GM23338 (cell line): ENCODE measurements around the gene MET. TPM values are rescaled to one million over a fixed set of nuclear protein-coding genes. Genes with fewer than 3 reads are reported as not detected.

Source experiments
- ATAC-seq: fragments of 200-7000 bp; cut with Tn5 transposase; 3 replicates; pipeline ENCODE4 v1.9.1; 2020
- DNase-seq: peaks from one replicate; pipeline ENCODE4 v3.0.0-alpha.2; 2015; ENCODE audit warnings: low spot score
- H2AFZ ChIP-seq: fragments of 200-600 bp; sonication (generic); 2 replicates; pipeline ENCODE4 v1.8.0; 2016; ENCODE audit warnings: antibody characterized with exemption, mild to moderate bottlenecking, moderate library complexity
- H3F3A ChIP-seq: fragments of 200-600 bp; sonication (generic); replicated peaks from 2 replicates; pipeline ENCODE4 v1.8.0; 2017; ENCODE audit warnings: antibody characterized with exemption, mixed run types, low read depth
- H3K27ac ChIP-seq: fragments of 200-600 bp; sonication (generic); 2 replicates; pipeline ENCODE4 v1.6.1; 2016; ENCODE audit warnings: low read depth
- H3K27me3 ChIP-seq: fragments of 200-600 bp; sonication (generic); 2 replicates; pipeline ENCODE4 v1.8.0; 2016; ENCODE audit warnings: mild to moderate bottlenecking, mixed run types, moderate library complexity; ENCODE audit not compliant: insufficient read depth
- H3K36me3 ChIP-seq: fragments of 200-600 bp; sonication (generic); 2 replicates; pipeline ENCODE4 v1.8.0; 2016; ENCODE audit warnings: mild to moderate bottlenecking; ENCODE audit not compliant: insufficient read depth
- H3K4me1 ChIP-seq: fragments of 200-600 bp; sonication (generic); 2 replicates; pipeline ENCODE4 v1.8.0; 2016; ENCODE audit warnings: mild to moderate bottlenecking, moderate library complexity; ENCODE audit not compliant: insufficient read depth
- H3K4me2 ChIP-seq: fragments of 200-600 bp; sonication (generic); 2 replicates; pipeline ENCODE4 v1.7.1; 2017; ENCODE audit warnings: mixed run types
- H3K4me3 ChIP-seq: fragments of 200-600 bp; sonication (generic); 2 replicates; pipeline ENCODE4 v1.6.1; 2016; ENCODE audit warnings: mixed run types
- H3K79me2 ChIP-seq: fragments of 200-600 bp; sonication (generic); replicated peaks from 2 replicates; pipeline ENCODE4 v1.8.0; 2017; ENCODE audit warnings: mild to moderate bottlenecking; ENCODE audit not compliant: insufficient read depth
- H3K9me2 ChIP-seq: fragments of 200-600 bp; sonication (generic); 2 replicates; pipeline ENCODE4 v1.8.0; 2017; ENCODE audit not compliant: insufficient read depth
- H4K20me1 ChIP-seq: fragments of 200-600 bp; sonication (generic); replicated peaks from 2 replicates; pipeline ENCODE4 v1.8.0; 2017; ENCODE audit warnings: mild to moderate bottlenecking; ENCODE audit not compliant: insufficient read depth
- H3K27ac Mint-ChIP-seq: 2 replicates; pipeline ENCODE4 v1.8.0; 2020; ENCODE audit warnings: inconsistent platforms, mild to moderate bottlenecking, moderate library complexity, mixed read lengths
- H3K27me3 Mint-ChIP-seq: 3 replicates; pipeline ENCODE4 v1.8.0; 2022; ENCODE audit warnings: low read depth, mild to moderate bottlenecking, moderate library complexity, mixed read lengths, inconsistent platforms; ENCODE audit not compliant: insufficient read depth, poor library complexity
- H3K36me3 Mint-ChIP-seq: 3 replicates; pipeline ENCODE4 v1.8.0; 2021; ENCODE audit warnings: low read depth, mild to moderate bottlenecking, inconsistent platforms, moderate library complexity, mixed read lengths
- H3K4me1 Mint-ChIP-seq: 3 replicates; pipeline ENCODE4 v1.8.0; 2020; ENCODE audit warnings: mild to moderate bottlenecking, inconsistent platforms, mixed read lengths
- H3K4me3 Mint-ChIP-seq: 3 replicates; pipeline ENCODE4 v1.8.0; 2021; ENCODE audit warnings: moderate library complexity, mild to moderate bottlenecking, inconsistent platforms, mixed read lengths
- H3K9me3 Mint-ChIP-seq: 3 replicates; pipeline ENCODE4 v1.8.0; 2020; ENCODE audit warnings: moderate library complexity, mild to moderate bottlenecking, inconsistent platforms, mixed read lengths
- CREB1 ChIP-seq: fragments of 250-450 bp; sonication (Bioruptor Pico); IDR thresholded peaks from 2 replicates; pipeline ENCODE4 v1.5.0; 2020; ENCODE audit warnings: low read depth, mild to moderate bottlenecking, moderate library complexity
- EZH2 ChIP-seq: fragments of 200-600 bp; sonication (generic); IDR thresholded peaks from one replicate; pipeline ENCODE4 v1.8.0; 2017; ENCODE audit warnings: antibody characterized with exemption, mild to moderate bottlenecking, low read depth; ENCODE audit not compliant: unreplicated experiment
- EZH2phosphoT487 ChIP-seq: fragments of 200-600 bp; sonication (generic); IDR thresholded peaks from one replicate; pipeline ENCODE4 v1.8.1; 2018; ENCODE audit warnings: antibody characterized with exemption; ENCODE audit not compliant: unreplicated experiment
- NANOG ChIP-seq: IDR thresholded peaks from 2 replicates; pipeline ENCODE4 v1.6.1; 2016; ENCODE audit warnings: antibody characterized with exemption, borderline replicate concordance
- ZNF114 ChIP-seq: fragments of 250-450 bp; sonication (Bioruptor Pico); IDR thresholded peaks from 2 replicates; pipeline ENCODE4 v1.5.0; 2020; ENCODE audit warnings: mild to moderate bottlenecking, moderate library complexity
- ZNF331 ChIP-seq: fragments of 250-450 bp; sonication (Bioruptor Pico); IDR thresholded peaks from 2 replicates; pipeline ENCODE4 v1.5.0; 2020; ENCODE audit warnings: low read depth, mild to moderate bottlenecking, moderate library complexity
- polyA plus RNA-seq: library from polyadenylated mRNA; unstranded; fragments of >200 nt; fragmentation: Nextera tagmentation; extraction: Ambion mirVana; gene quantifications from 2 replicates; pipeline ENCODE4 v1.2.1, GENCODE V29; 2016
- total RNA-seq: library from RNA; depleted of rRNA; stranded (reverse); fragments of >200 nt; shearing (Covaris generic); gene quantifications from 2 replicates; pipeline ENCODE4 v1.2.3, GENCODE V29; 2014
- TF ChIP-seq, protein P1 (sequence below): fragments of 250-450 bp; sonication (Bioruptor Pico); IDR thresholded peaks from 2 replicates; pipeline ENCODE4 v1.5.0; 2020; ENCODE audit warnings: mild to moderate bottlenecking, moderate library complexity
- TF ChIP-seq, protein P2 (sequence below): IDR thresholded peaks from one replicate; pipeline ENCODE4 v1.6.1; 2018; ENCODE audit warnings: antibody characterized with exemption; ENCODE audit not compliant: unreplicated experiment
- TF ChIP-seq, protein P3 (sequence below), 2 experiments: fragments of 200-600 bp in 1 of 2; sonication (generic) in 1 of 2; conservative IDR thresholded peaks; 2 replicates each; pipeline versions ENCODE4 v1.5.1 to v1.6.1; 2016 to 2017; ENCODE audit warnings: antibody characterized with exemption in 2 of 2, low read depth in 2 of 2, mild to moderate bottlenecking in 2 of 2, moderate library complexity in 1 of 2

Gene MET
- total and polyA plus RNA-seq, 2 experiments from 2014 or later, result 4.8 to 23.1 TPM

DNA sequence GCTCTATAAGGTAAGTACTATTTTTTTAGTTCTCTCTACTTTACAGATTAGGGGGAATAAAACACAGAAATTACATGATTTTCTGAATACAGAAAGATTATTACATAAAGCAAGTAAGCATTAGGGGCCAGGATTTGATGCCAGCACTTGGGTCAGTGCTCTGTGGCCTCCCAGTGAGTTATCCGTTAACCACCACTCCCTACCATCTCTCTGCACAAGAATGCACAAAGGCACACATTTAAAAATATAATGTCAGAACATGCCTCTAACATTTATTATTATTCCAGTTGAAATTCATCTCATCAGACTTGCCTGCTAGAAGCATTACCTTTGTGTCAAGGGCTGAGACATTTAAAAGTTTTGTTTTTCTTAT, 59.0 kb downstream of the MET start:
- ATAC-seq, result no peak
- Histone ChIP-seq H3K9me2 (no peaks in the 10 kb centered on the region), H3K27me3 (no peaks in the 10 kb centered on the region), H3K4me3 (no peak overlapping the region), H3K79me2 (no peaks in the 10 kb centered on the region), H3K27ac (no peak overlapping the region), H3K36me3 (no peaks in the 10 kb centered on the region), H2AFZ (no peak overlapping the region), H4K20me1 (no peaks in the 10 kb centered on the region), H3K4me2 (no peak overlapping the region), H3K4me1 (peaks cover 42% of the 10 kb centered on the region), H3F3A (no peaks in the 10 kb centered on the region)
- H3K27ac Mint-ChIP-seq, result no peak overlapping the region
- H3K4me1 Mint-ChIP-seq, result peaks cover 30% of the 10 kb centered on the region
- no peaks in the 10 kb centered on the region for H3K9me3 Mint-ChIP-seq
- no peak for DNase-seq
- H3K4me3 Mint-ChIP-seq, result no peak overlapping the region
- H3K36me3 Mint-ChIP-seq, result no peaks in the 10 kb centered on the region
- H3K27me3 Mint-ChIP-seq, result peaks cover 4% of the 10 kb centered on the region
- TF ChIP-seq CREB1 (CRISPR knock-in tag) (no peak), EZH2 (no peak), NANOG (no peak), ZNF331 (no peak)

DNA sequence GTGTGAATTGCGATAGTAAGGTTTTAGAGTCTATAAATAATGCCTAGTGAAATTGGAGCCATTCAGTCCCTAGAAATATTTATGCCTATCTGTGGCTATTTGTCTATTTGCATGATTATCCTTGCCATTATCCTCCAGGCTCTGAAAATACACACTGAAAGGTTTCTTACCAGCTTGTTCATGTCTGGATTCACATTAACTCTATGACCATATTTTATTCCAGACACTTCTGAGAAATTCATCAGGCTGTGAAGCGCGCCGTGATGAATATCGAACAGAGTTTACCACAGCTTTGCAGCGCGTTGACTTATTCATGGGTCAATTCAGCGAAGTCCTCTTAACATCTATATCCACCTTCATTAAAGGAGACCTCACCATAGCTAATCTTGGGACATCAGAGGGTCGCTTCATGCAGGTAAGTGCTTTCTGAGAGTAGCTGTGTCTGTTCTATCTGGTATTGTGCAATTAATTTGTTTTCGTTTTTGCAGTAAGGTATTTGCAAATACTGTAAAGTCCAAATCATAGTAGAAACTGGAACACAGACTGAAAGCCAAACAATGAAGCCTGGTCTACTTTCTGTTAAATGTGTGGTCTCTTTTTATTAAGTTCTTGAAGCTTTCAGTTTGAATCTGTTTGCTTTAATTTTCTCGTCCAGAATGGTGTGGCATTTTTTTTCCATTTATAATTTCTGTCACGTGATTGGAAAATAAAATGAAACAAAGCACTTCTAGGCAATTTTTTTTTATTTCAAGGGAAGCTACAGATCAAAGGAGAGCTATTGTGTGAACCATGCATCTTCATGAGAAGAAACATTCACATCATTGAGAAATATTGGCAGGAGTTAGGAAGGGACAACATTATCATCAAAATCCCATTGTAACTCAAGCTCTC, 59.7 kb downstream of the MET start:
- H3K4me2 ChIP-seq, result no peak overlapping the region
- no peaks in the 10 kb centered on the region for H3F3A ChIP-seq
- no peaks in the 10 kb centered on the region for H3K9me3 Mint-ChIP-seq
- peaks cover under 1% of the 10 kb centered on the region for H3K27me3 Mint-ChIP-seq
- no peaks in the 10 kb centered on the region for H3K9me2 ChIP-seq
- ATAC-seq, result no peak
- no peak for DNase-seq
- H3K27me3 ChIP-seq, result no peaks in the 10 kb centered on the region
- H2AFZ ChIP-seq, result no peak overlapping the region
- no peaks in the 10 kb centered on the region for H4K20me1 ChIP-seq
- H3K4me3 ChIP-seq, result no peak overlapping the region
- no peak overlapping the region for H3K27ac ChIP-seq
- peaks cover 29% of the 10 kb centered on the region for H3K4me1 Mint-ChIP-seq
- no peaks in the 10 kb centered on the region for H3K36me3 Mint-ChIP-seq
- no peak overlapping the region for H3K27ac Mint-ChIP-seq
- H3K4me3 Mint-ChIP-seq, result no peak overlapping the region
- no peaks in the 10 kb centered on the region for H3K79me2 ChIP-seq
- peaks cover 43% of the 10 kb centered on the region for H3K4me1 ChIP-seq
- H3K36me3 ChIP-seq, result no peaks in the 10 kb centered on the region
- TF ChIP-seq ZNF114 (CRISPR knock-in tag) (no peak), ZNF331 (no peak), EZH2phosphoT487 (no peak)
- TF ChIP-seq, protein P1, sequence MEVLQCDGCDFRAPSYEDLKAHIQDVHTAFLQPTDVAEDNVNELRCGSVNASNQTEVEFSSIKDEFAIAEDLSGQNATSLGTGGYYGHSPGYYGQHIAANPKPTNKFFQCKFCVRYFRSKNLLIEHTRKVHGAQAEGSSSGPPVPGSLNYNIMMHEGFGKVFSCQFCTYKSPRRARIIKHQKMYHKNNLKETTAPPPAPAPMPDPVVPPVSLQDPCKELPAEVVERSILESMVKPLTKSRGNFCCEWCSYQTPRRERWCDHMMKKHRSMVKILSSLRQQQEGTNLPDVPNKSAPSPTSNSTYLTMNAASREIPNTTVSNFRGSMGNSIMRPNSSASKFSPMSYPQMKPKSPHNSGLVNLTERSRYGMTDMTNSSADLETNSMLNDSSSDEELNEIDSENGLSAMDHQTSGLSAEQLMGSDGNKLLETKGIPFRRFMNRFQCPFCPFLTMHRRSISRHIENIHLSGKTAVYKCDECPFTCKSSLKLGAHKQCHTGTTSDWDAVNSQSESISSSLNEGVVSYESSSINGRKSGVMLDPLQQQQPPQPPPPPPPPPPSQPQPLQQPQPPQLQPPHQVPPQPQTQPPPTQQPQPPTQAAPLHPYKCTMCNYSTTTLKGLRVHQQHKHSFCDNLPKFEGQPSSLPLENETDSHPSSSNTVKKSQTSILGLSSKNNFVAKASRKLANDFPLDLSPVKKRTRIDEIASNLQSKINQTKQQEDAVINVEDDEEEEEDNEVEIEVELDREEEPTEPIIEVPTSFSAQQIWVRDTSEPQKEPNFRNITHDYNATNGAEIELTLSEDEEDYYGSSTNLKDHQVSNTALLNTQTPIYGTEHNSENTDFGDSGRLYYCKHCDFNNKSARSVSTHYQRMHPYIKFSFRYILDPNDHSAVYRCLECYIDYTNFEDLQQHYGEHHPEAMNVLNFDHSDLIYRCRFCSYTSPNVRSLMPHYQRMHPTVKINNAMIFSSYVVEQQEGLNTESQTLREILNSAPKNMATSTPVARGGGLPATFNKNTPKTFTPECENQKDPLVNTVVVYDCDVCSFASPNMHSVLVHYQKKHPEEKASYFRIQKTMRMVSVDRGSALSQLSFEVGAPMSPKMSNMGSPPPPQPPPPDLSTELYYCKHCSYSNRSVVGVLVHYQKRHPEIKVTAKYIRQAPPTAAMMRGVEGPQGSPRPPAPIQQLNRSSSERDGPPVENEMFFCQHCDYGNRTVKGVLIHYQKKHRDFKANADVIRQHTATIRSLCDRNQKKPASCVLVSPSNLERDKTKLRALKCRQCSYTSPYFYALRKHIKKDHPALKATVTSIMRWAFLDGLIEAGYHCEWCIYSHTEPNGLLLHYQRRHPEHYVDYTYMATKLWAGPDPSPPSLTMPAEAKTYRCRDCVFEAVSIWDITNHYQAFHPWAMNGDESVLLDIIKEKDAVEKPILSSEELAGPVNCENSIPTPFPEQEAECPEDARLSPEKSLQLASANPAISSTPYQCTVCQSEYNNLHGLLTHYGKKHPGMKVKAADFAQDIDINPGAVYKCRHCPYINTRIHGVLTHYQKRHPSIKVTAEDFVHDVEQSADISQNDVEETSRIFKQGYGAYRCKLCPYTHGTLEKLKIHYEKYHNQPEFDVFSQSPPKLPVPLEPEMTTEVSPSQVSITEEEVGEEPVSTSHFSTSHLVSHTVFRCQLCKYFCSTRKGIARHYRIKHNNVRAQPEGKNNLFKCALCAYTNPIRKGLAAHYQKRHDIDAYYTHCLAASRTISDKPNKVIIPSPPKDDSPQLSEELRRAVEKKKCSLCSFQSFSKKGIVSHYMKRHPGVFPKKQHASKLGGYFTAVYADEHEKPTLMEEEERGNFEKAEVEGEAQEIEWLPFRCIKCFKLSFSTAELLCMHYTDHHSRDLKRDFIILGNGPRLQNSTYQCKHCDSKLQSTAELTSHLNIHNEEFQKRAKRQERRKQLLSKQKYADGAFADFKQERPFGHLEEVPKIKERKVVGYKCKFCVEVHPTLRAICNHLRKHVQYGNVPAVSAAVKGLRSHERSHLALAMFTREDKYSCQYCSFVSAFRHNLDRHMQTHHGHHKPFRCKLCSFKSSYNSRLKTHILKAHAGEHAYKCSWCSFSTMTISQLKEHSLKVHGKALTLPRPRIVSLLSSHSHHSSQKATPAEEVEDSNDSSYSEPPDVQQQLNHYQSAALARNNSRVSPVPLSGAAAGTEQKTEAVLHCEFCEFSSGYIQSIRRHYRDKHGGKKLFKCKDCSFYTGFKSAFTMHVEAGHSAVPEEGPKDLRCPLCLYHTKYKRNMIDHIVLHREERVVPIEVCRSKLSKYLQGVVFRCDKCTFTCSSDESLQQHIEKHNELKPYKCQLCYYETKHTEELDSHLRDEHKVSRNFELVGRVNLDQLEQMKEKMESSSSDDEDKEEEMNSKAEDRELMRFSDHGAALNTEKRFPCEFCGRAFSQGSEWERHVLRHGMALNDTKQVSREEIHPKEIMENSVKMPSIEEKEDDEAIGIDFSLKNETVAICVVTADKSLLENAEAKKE (CRISPR knock-in tag), result no peak
- TF ChIP-seq, protein P2, sequence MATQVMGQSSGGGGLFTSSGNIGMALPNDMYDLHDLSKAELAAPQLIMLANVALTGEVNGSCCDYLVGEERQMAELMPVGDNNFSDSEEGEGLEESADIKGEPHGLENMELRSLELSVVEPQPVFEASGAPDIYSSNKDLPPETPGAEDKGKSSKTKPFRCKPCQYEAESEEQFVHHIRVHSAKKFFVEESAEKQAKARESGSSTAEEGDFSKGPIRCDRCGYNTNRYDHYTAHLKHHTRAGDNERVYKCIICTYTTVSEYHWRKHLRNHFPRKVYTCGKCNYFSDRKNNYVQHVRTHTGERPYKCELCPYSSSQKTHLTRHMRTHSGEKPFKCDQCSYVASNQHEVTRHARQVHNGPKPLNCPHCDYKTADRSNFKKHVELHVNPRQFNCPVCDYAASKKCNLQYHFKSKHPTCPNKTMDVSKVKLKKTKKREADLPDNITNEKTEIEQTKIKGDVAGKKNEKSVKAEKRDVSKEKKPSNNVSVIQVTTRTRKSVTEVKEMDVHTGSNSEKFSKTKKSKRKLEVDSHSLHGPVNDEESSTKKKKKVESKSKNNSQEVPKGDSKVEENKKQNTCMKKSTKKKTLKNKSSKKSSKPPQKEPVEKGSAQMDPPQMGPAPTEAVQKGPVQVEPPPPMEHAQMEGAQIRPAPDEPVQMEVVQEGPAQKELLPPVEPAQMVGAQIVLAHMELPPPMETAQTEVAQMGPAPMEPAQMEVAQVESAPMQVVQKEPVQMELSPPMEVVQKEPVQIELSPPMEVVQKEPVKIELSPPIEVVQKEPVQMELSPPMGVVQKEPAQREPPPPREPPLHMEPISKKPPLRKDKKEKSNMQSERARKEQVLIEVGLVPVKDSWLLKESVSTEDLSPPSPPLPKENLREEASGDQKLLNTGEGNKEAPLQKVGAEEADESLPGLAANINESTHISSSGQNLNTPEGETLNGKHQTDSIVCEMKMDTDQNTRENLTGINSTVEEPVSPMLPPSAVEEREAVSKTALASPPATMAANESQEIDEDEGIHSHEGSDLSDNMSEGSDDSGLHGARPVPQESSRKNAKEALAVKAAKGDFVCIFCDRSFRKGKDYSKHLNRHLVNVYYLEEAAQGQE, result no peak
- TF ChIP-seq, protein P3, sequence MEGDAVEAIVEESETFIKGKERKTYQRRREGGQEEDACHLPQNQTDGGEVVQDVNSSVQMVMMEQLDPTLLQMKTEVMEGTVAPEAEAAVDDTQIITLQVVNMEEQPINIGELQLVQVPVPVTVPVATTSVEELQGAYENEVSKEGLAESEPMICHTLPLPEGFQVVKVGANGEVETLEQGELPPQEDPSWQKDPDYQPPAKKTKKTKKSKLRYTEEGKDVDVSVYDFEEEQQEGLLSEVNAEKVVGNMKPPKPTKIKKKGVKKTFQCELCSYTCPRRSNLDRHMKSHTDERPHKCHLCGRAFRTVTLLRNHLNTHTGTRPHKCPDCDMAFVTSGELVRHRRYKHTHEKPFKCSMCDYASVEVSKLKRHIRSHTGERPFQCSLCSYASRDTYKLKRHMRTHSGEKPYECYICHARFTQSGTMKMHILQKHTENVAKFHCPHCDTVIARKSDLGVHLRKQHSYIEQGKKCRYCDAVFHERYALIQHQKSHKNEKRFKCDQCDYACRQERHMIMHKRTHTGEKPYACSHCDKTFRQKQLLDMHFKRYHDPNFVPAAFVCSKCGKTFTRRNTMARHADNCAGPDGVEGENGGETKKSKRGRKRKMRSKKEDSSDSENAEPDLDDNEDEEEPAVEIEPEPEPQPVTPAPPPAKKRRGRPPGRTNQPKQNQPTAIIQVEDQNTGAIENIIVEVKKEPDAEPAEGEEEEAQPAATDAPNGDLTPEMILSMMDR (conservative IDR thresholded peaks at IDR 0.05; ENCODE audit: low read depth in 2 of 2), result no peak
